HG02970 (cell line): Measurements from ENCODE around the gene POLR1E.

Experiments used
- ATAC-seq: cut with Tn5 transposase; IDR thresholded peaks from one replicate; pipeline ENCODE4 v1.9.1; 2021; ENCODE audit warnings: mild to moderate bottlenecking, moderate library complexity, moderate number of reproducible peaks; ENCODE audit not compliant: unreplicated experiment, low FRiP score

Gene POLR1E

GRCh38 chr9:37528652-37529471, 43.1 kb downstream of the POLR1E start:
- ATAC-seq: no peak

- ATAC-seq: no peak
These were observed 46.0 kb downstream of the POLR1E start for GRCh38 chr9:37531699-37532098.

GRCh38 chr9:37534412-37534811, 48.7 kb downstream of the POLR1E start:
- no peak for ATAC-seq

GRCh38 chr9:37534901-37535300, 49.2 kb downstream of the POLR1E start:
- ATAC-seq: no peak

GRCh38 chr9:37538099-37538498, 52.4 kb downstream of the POLR1E start:
- no peak for ATAC-seq

- ATAC-seq: no peak
These were observed 53.9 kb downstream of the POLR1E start for GRCh38 chr9:37539634-37540033.

- ATAC-seq: no peak
These were observed 54.9 kb downstream of the POLR1E start for GRCh38 chr9:37540634-37541033.

- ATAC-seq: no peak
These were observed 55.7 kb downstream of the POLR1E start for GRCh38 chr9:37541465-37541864.

- no peak for ATAC-seq
These were observed 56.7 kb downstream of the POLR1E start for GRCh38 chr9:37542488-37542887.

- no peak for ATAC-seq
These were observed 57.1 kb downstream of the POLR1E start for GRCh38 chr9:37542895-37543294.

GRCh38 chr9:37543468-37543867, 57.7 kb downstream of the POLR1E start:
- no peak for ATAC-seq

- no peak for ATAC-seq
These were observed 61.7 kb downstream of the POLR1E start for GRCh38 chr9:37547328-37547878.

GRCh38 chr9:37549527-37549926, 63.8 kb downstream of the POLR1E start:
- no peak for ATAC-seq

GRCh38 chr9:37550781-37551180, 65.0 kb downstream of the POLR1E start:
- ATAC-seq: no peak

GRCh38 chr9:37551468-37551867, 65.7 kb downstream of the POLR1E start:
- ATAC-seq: no peak

GRCh38 chr9:37551888-37552287, 66.1 kb downstream of the POLR1E start:
- ATAC-seq: no peak
